SK-N-SH (cell line): Measurements from ENCODE around the gene ZER1. TPM values are rescaled to one million over a fixed set of nuclear protein-coding genes. Genes with fewer than 3 reads are reported as not detected.

Experiments
- CTCF ChIA-PET: fragments of 300-600, 350-600 bp; formaldehyde crosslinking; extraction: SDS; loops from one replicate; lab custom pipeline; 2021; lab: Yijun Ruan, JAX
- POLR2A ChIA-PET: fragments of 350-600 bp; sonication (Branson Sonifier 250); formaldehyde crosslinking; extraction: SDS; loops from one replicate; lab custom pipeline; 2020; ENCODE audit warnings: antibody characterized with exemption, inconsistent platforms; lab: Yijun Ruan, JAX
- DNase-seq: peaks from one replicate; pipeline ENCODE4 v3.0.0; 2012
- H2AFZ ChIP-seq: fragments of 200-600 bp; sonication (generic); 2 replicates; pipeline ENCODE4 v1.8.1; 2016; ENCODE audit warnings: antibody characterized with exemption, mild to moderate bottlenecking, low read depth
- H3F3A ChIP-seq: fragments of 200-600 bp; sonication (generic); replicated peaks from 2 replicates; pipeline ENCODE3; 2016; ENCODE audit warnings: antibody characterized with exemption, mild to moderate bottlenecking; ENCODE audit not compliant: insufficient read depth
- H3K27ac ChIP-seq, 2 experiments: fragments of 200-500 bp in 1 of 2; fragments of 200-600 bp in 1 of 2; sonication (Bioruptor generic) in 1 of 2; sonication (generic), shearing (Covaris generic) in 1 of 2; 2 replicates each; pipeline versions ENCODE4 v1.5.1 to v1.6.1; 2014 to 2016; ENCODE audit warnings: low read depth in 2 of 2, inconsistent platforms in 1 of 2, low read length in 1 of 2, mild to moderate bottlenecking in 1 of 2, mixed read lengths in 1 of 2
- H3K27me3 ChIP-seq: fragments of 200-600 bp; sonication (generic), shearing (Covaris generic); 2 replicates; pipeline ENCODE4 v1.6.1; 2016; ENCODE audit warnings: mixed run types; ENCODE audit not compliant: insufficient read depth
- H3K36me3 ChIP-seq, 2 experiments: fragments of 200-500 bp in 1 of 2; fragments of 200-600 bp in 1 of 2; sonication (Bioruptor generic) in 1 of 2; sonication (generic) in 1 of 2; replicated peaks in 1 of 2; 2 replicates each; pipeline versions ENCODE3 to v1.5.1; 2014 to 2016; ENCODE audit warnings: low read length in 1 of 2, mild to moderate bottlenecking in 1 of 2; ENCODE audit not compliant: insufficient read depth in 2 of 2, control insufficient read depth in 1 of 2
- H3K4me1 ChIP-seq, 2 experiments: fragments of 200-500 bp in 1 of 2; fragments of 200-600 bp in 1 of 2; sonication (Bioruptor generic) in 1 of 2; sonication (generic), shearing (Covaris generic) in 1 of 2; 2 replicates each; pipeline versions ENCODE4 v1.5.1 to v1.6.1; 2014 to 2016; ENCODE audit warnings: low read depth in 1 of 2, low read length in 1 of 2, mixed run types in 1 of 2; ENCODE audit not compliant: insufficient read depth in 2 of 2, control insufficient read depth in 1 of 2
- H3K4me2 ChIP-seq: fragments of 200-600 bp; sonication (generic), shearing (Covaris generic); 2 replicates; pipeline ENCODE4 v1.6.1; 2017; ENCODE audit warnings: mixed run types
- H3K4me3 ChIP-seq, 2 experiments: fragments of 200-500 bp in 1 of 2; fragments of 200-600 bp in 1 of 2; sonication (Bioruptor generic) in 1 of 2; sonication (generic), shearing (Covaris generic) in 1 of 2; 2 replicates each; pipeline versions ENCODE4 v1.5.1 to v1.8.1; 2014 to 2016; ENCODE audit warnings: low read depth in 2 of 2, inconsistent platforms in 1 of 2, low read length in 1 of 2, mild to moderate bottlenecking in 1 of 2, mixed read lengths in 1 of 2, moderate library complexity in 1 of 2
- H3K79me2 ChIP-seq: fragments of 200-600 bp; sonication (generic); 2 replicates; pipeline ENCODE4 v1.8.1; 2017; ENCODE audit warnings: mild to moderate bottlenecking; ENCODE audit not compliant: insufficient read depth
- H3K9ac ChIP-seq: fragments of 200-600 bp; sonication (generic); 2 replicates; pipeline ENCODE4 v1.6.1; 2017; ENCODE audit warnings: mixed run types
- H3K9me2 ChIP-seq: fragments of 200-600 bp; sonication (generic); 2 replicates; pipeline ENCODE4 v1.6.1; 2017; ENCODE audit warnings: mixed run types
- H3K9me3 ChIP-seq: fragments of 200-600 bp; sonication (generic); 2 replicates; pipeline ENCODE4 v1.6.1; 2017; ENCODE audit warnings: mixed run types, mild to moderate bottlenecking, moderate library complexity
- H4K20me1 ChIP-seq: fragments of 200-600 bp; sonication (generic); 2 replicates; pipeline ENCODE4 v1.6.1; 2017; ENCODE audit warnings: mild to moderate bottlenecking, mixed run types; ENCODE audit not compliant: insufficient read depth
- CHD2 ChIP-seq: fragments of 150-350 bp; IDR thresholded peaks from 2 replicates; pipeline ENCODE4 v1.6.1; 2018; ENCODE audit warnings: low read length; ENCODE audit not compliant: partially characterized antibody
- EP300 ChIP-seq, 2 experiments: IDR thresholded peaks; 2 replicates each; pipeline versions ENCODE4 v1.4.0 to v1.6.1; 2012; ENCODE audit warnings: borderline replicate concordance in 1 of 2, low read depth in 1 of 2, low read length in 1 of 2
- EZH2phosphoT487 ChIP-seq: fragments of 200-600 bp; sonication (generic); IDR thresholded peaks from 2 replicates; pipeline ENCODE4 v1.6.1; 2017; ENCODE audit warnings: low read depth, mixed run types, mild to moderate bottlenecking, antibody characterized with exemption, moderate library complexity, borderline replicate concordance
- FOSL2 ChIP-seq: IDR thresholded peaks from 2 replicates; pipeline ENCODE4 v1.4.0; 2012; ENCODE audit warnings: low read depth, mild to moderate bottlenecking, moderate library complexity, borderline replicate concordance
- JUND ChIP-seq: IDR thresholded peaks from 2 replicates; pipeline ENCODE4 v1.4.0; 2012
- POLR2AphosphoS5 ChIP-seq: IDR thresholded peaks from 2 replicates; pipeline ENCODE4 v1.6.1; 2012; ENCODE audit warnings: low read depth, low read length
- RAD21 ChIP-seq: IDR thresholded peaks from 2 replicates; pipeline ENCODE4 v1.6.1; 2012; ENCODE audit warnings: mild to moderate bottlenecking, low read length
- RCOR1 ChIP-seq: fragments of 150-350 bp; IDR thresholded peaks from 2 replicates; pipeline ENCODE4 v1.6.1; 2017; ENCODE audit warnings: antibody characterized with exemption, low read length
- REST ChIP-seq: IDR thresholded peaks from 2 replicates; pipeline ENCODE4 v1.6.1; 2012; ENCODE audit warnings: mild to moderate bottlenecking, low read depth, low read length, moderate library complexity
- RXRA ChIP-seq: IDR thresholded peaks from 2 replicates; pipeline ENCODE4 v1.4.0; 2012; ENCODE audit warnings: low read depth, mild to moderate bottlenecking, borderline replicate concordance
- SIN3A ChIP-seq: IDR thresholded peaks from 2 replicates; pipeline ENCODE4 v1.6.1; 2012; ENCODE audit warnings: low read depth, mild to moderate bottlenecking, low read length, moderate library complexity, borderline replicate concordance
- WGBS: methylation state at CpG from one replicate; pipeline ENCODE4 v1.1.6; 2017; ENCODE audit warnings: low lambda C conversion rate; 5-methylcytosine and 5-hydroxymethylcytosine counted together
- polyA plus RNA-seq, 3 experiments: library from polyadenylated mRNA; depleted of rRNA; stranded (reverse); fragments of >200 nt; gene quantifications; 2 replicates each; pipeline ENCODE4 v1.2.3, GENCODE V29; 2012
- TF ChIP-seq, protein P1 (sequence below): fragments of 200-600 bp; sonication (generic); IDR thresholded peaks from 2 replicates; pipeline ENCODE4 v1.6.1; 2017; ENCODE audit warnings: antibody characterized with exemption, mild to moderate bottlenecking, moderate library complexity
- TF ChIP-seq, protein P2 (sequence below): IDR thresholded peaks from 2 replicates; pipeline ENCODE4; 2012
- TF ChIP-seq, protein P3 (sequence below): IDR thresholded peaks from 2 replicates; pipeline ENCODE4 v1.4.0; 2012; ENCODE audit warnings: low read depth, borderline replicate concordance

Gene ZER1
- polyA plus RNA-seq, 1 of the 3 experiments (the other 2 are of a cell fraction): 30.9 TPM

DNA sequence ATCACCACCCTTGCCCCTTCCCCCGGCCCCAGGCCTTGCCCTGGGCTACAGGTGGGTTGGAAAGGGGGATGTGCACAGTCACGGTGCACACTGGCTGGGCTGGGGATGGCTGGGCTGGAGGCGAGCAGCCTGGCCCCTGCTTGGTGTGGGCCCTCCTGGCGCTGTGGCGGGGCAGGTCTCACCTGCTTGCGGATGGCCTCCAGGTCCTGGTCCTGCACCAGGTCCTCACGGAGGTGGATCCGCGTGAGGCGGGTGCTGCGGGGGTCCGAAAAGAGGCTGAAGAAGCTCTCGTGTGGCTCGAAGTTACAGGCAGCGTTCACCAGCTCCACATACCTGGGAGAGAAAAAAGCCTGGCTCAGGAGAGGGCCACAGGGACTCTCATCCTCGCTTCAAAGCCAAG lies 18.1 kb downstream of the ZER1 start:
- Histone ChIP-seq H3F3A (no peaks in the 10 kb centered on the region), H3K4me2 (no peak overlapping the region), H3K4me1 (no peaks in the 10 kb centered on the region), H4K20me1 (no peaks in the 10 kb centered on the region), H3K9ac (no peak overlapping the region), H3K27ac (no peak overlapping the region), H3K36me3 (peaks cover 0 to 3% of the 10 kb centered on the region in 2 experiments), H3K9me2 (no peaks in the 10 kb centered on the region), H3K9me3 (no peaks in the 10 kb centered on the region), H3K79me2 (no peaks in the 10 kb centered on the region), H3K27me3 (no peaks in the 10 kb centered on the region), H2AFZ (no peak overlapping the region), H3K4me3 (no peak overlapping the region)
- TF ChIP-seq RCOR1 (no peak), EP300 (IDR thresholded peaks at IDR 0.05; ENCODE audit: borderline replicate concordance in 1 of 2, low read depth in 1 of 2, low read length in 1 of 2) (no peak), JUND (no peak), RAD21 (no peak), CHD2 (no peak), REST (no peak), FOSL2 (no peak), RXRA (no peak), POLR2AphosphoS5 (no peak), SIN3A (no peak), EZH2phosphoT487 (no peak)
- TF ChIP-seq, protein P1, sequence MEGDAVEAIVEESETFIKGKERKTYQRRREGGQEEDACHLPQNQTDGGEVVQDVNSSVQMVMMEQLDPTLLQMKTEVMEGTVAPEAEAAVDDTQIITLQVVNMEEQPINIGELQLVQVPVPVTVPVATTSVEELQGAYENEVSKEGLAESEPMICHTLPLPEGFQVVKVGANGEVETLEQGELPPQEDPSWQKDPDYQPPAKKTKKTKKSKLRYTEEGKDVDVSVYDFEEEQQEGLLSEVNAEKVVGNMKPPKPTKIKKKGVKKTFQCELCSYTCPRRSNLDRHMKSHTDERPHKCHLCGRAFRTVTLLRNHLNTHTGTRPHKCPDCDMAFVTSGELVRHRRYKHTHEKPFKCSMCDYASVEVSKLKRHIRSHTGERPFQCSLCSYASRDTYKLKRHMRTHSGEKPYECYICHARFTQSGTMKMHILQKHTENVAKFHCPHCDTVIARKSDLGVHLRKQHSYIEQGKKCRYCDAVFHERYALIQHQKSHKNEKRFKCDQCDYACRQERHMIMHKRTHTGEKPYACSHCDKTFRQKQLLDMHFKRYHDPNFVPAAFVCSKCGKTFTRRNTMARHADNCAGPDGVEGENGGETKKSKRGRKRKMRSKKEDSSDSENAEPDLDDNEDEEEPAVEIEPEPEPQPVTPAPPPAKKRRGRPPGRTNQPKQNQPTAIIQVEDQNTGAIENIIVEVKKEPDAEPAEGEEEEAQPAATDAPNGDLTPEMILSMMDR: no peak
- TF ChIP-seq, protein P2, sequence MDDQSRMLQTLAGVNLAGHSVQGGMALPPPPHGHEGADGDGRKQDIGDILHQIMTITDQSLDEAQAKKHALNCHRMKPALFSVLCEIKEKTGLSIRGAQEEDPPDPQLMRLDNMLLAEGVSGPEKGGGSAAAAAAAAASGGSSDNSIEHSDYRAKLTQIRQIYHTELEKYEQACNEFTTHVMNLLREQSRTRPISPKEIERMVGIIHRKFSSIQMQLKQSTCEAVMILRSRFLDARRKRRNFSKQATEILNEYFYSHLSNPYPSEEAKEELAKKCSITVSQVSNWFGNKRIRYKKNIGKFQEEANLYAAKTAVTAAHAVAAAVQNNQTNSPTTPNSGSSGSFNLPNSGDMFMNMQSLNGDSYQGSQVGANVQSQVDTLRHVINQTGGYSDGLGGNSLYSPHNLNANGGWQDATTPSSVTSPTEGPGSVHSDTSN: no peak
- TF ChIP-seq, protein P3, sequence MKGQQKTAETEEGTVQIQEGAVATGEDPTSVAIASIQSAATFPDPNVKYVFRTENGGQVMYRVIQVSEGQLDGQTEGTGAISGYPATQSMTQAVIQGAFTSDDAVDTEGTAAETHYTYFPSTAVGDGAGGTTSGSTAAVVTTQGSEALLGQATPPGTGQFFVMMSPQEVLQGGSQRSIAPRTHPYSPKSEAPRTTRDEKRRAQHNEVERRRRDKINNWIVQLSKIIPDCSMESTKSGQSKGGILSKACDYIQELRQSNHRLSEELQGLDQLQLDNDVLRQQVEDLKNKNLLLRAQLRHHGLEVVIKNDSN: no peak
- CTCF ChIA-PET: interaction anchor here (1.1 kb wide), 1 partner anchor 126 kb away, joined by 3 read pairs; no protein-coding TSS in a partner anchor
- 94% methylated on average over 5 of the region's 16 CpGs for WGBS
- POLR2A ChIA-PET: no interaction called here
- DNase-seq: no peak
